GM12874 (cell line): ENCODE results near the gene HS6ST3.

Source experiments
- CTCF ChIP-seq: IDR thresholded peaks from 2 replicates; pipeline ENCODE4 v1.5.1; 2011; ENCODE audit warnings: low read depth, mild to moderate bottlenecking, control low read depth, low read length, moderate library complexity; ENCODE audit not compliant: insufficient read depth

Gene HS6ST3

GRCh38 chr13:96720446-96720845 lies 630.5 kb downstream of the HS6ST3 start:
- no peak for TF ChIP-seq CTCF

- TF ChIP-seq CTCF = no peak
Measured at GRCh38 chr13:96726651-96727050, 636.7 kb downstream of the HS6ST3 start.

GRCh38 chr13:96728463-96728862 lies 638.6 kb downstream of the HS6ST3 start:
- TF ChIP-seq CTCF = no peak

GRCh38 chr13:96730676-96731075 lies 640.8 kb downstream of the HS6ST3 start:
- no peak for TF ChIP-seq CTCF

- no peak for TF ChIP-seq CTCF
Measured at GRCh38 chr13:96734499-96734898, 644.6 kb downstream of the HS6ST3 start.

GRCh38 chr13:96741779-96742178 lies 651.9 kb downstream of the HS6ST3 start:
- TF ChIP-seq CTCF = no peak

- no peak for TF ChIP-seq CTCF
Measured at GRCh38 chr13:96743296-96744089, 653.6 kb downstream of the HS6ST3 start.
